ENCODE data around the gene NDST3.

NDST3 gene

GRCh38 chr4:118036336-118036735 lies 2.0 kb downstream of the NDST3 start:
- Mint-ChIP-seq H3K9me3 (no peaks in the 10 kb centered on the region), H3K36me3 (ENCODE audit: low read depth) (no peaks in the 10 kb centered on the region), H3K4me1 (ENCODE audit: low read depth) (peaks cover 11% of the 10 kb centered on the region), H3K27me3 (peaks cover 35% of the 10 kb centered on the region), H3K4me3 (no peak overlapping the region), H3K27ac (no peak overlapping the region)
- DNase-seq = no peak

GRCh38 chr4:118037955-118038354 lies 3.7 kb downstream of the NDST3 start:
- H3K36me3 Mint-ChIP-seq (ENCODE audit: low read depth) = no peaks in the 10 kb centered on the region
- H3K9me3 Mint-ChIP-seq = no peaks in the 10 kb centered on the region
- no peak for DNase-seq
- H3K4me1 Mint-ChIP-seq (ENCODE audit: low read depth) = peaks cover 6% of the 10 kb centered on the region
- H3K4me3 Mint-ChIP-seq = no peak overlapping the region
- peaks cover 18% of the 10 kb centered on the region for H3K27me3 Mint-ChIP-seq
- no peak overlapping the region for H3K27ac Mint-ChIP-seq

- H3K27me3 Mint-ChIP-seq = no peaks in the 10 kb centered on the region
- no peak overlapping the region for H3K4me3 Mint-ChIP-seq
- no peaks in the 10 kb centered on the region for H3K36me3 Mint-ChIP-seq (ENCODE audit: low read depth)
- peaks cover 12% of the 10 kb centered on the region for H3K9me3 Mint-ChIP-seq
- H3K27ac Mint-ChIP-seq = no peak overlapping the region
- no peaks in the 10 kb centered on the region for H3K4me1 Mint-ChIP-seq (ENCODE audit: low read depth)
- no peak for DNase-seq
These were observed 12.0 kb downstream of the NDST3 start for GRCh38 chr4:118046323-118046722.

- Mint-ChIP-seq H3K36me3 (ENCODE audit: low read depth) (no peaks in the 10 kb centered on the region), H3K27me3 (no peaks in the 10 kb centered on the region), H3K27ac (no peak overlapping the region), H3K9me3 (peaks cover 13% of the 10 kb centered on the region), H3K4me3 (no peak overlapping the region), H3K4me1 (ENCODE audit: low read depth) (no peaks in the 10 kb centered on the region)
- no peak for DNase-seq
These were observed 12.8 kb downstream of the NDST3 start for GRCh38 chr4:118047043-118047442.

- DNase-seq = no peak
- H3K27ac Mint-ChIP-seq = no peak overlapping the region
These were observed 24.7 kb downstream of the NDST3 start for GRCh38 chr4:118058955-118059354.

GRCh38 chr4:118059397-118059796 lies 25.1 kb downstream of the NDST3 start:
- DNase-seq = no peak
- no peak overlapping the region for H3K4me3 Mint-ChIP-seq
- H3K9me3 Mint-ChIP-seq = no peaks in the 10 kb centered on the region
- H3K27ac Mint-ChIP-seq = no peak overlapping the region
- no peaks in the 10 kb centered on the region for H3K36me3 Mint-ChIP-seq (ENCODE audit: low read depth)
- no peaks in the 10 kb centered on the region for H3K4me1 Mint-ChIP-seq (ENCODE audit: low read depth)
- H3K27me3 Mint-ChIP-seq = no peaks in the 10 kb centered on the region

More at GRCh38 chr4:118058955-118059354, 24.7 kb downstream of the NDST3 start:
- no peaks in the 10 kb centered on the region for H3K27me3 Mint-ChIP-seq
- H3K4me1 Mint-ChIP-seq (ENCODE audit: low read depth) = no peaks in the 10 kb centered on the region
- H3K9me3 Mint-ChIP-seq = no peaks in the 10 kb centered on the region
- H3K36me3 Mint-ChIP-seq (ENCODE audit: low read depth) = no peaks in the 10 kb centered on the region
- no peak overlapping the region for H3K4me3 Mint-ChIP-seq

- Mint-ChIP-seq H3K4me3 (no peak overlapping the region), H3K4me1 (ENCODE audit: low read depth) (peaks cover 1% of the 10 kb centered on the region), H3K27me3 (no peaks in the 10 kb centered on the region), H3K36me3 (ENCODE audit: low read depth) (no peaks in the 10 kb centered on the region), H3K9me3 (peaks cover 3% of the 10 kb centered on the region), H3K27ac (no peak overlapping the region)
- no peak for DNase-seq
These were observed 42.9 kb downstream of the NDST3 start for GRCh38 chr4:118076958-118077766.

GRCh38 chr4:118077767-118078105 lies 43.5 kb downstream of the NDST3 start:
- no peaks in the 10 kb centered on the region for H3K27me3 Mint-ChIP-seq
- no peak overlapping the region for H3K27ac Mint-ChIP-seq
- H3K4me3 Mint-ChIP-seq = no peak overlapping the region
- H3K4me1 Mint-ChIP-seq (ENCODE audit: low read depth) = peaks cover 1% of the 10 kb centered on the region
- peaks cover 3% of the 10 kb centered on the region for H3K9me3 Mint-ChIP-seq
- H3K36me3 Mint-ChIP-seq (ENCODE audit: low read depth) = no peaks in the 10 kb centered on the region
- no peak for DNase-seq

GRCh38 chr4:118081434-118081833 lies 47.1 kb downstream of the NDST3 start:
- H3K9me3 Mint-ChIP-seq = no peaks in the 10 kb centered on the region
- H3K27ac Mint-ChIP-seq = no peak overlapping the region
- DNase-seq = no peak
- no peak overlapping the region for H3K4me3 Mint-ChIP-seq
- H3K27me3 Mint-ChIP-seq = no peaks in the 10 kb centered on the region
- H3K36me3 Mint-ChIP-seq (ENCODE audit: low read depth) = no peaks in the 10 kb centered on the region
- peaks cover 7% of the 10 kb centered on the region for H3K4me1 Mint-ChIP-seq (ENCODE audit: low read depth)

GRCh38 chr4:118082182-118082581 lies 47.9 kb downstream of the NDST3 start:
- Mint-ChIP-seq H3K36me3 (ENCODE audit: low read depth) (no peaks in the 10 kb centered on the region), H3K9me3 (no peaks in the 10 kb centered on the region), H3K27ac (no peak overlapping the region), H3K4me3 (no peak overlapping the region), H3K27me3 (no peaks in the 10 kb centered on the region), H3K4me1 (ENCODE audit: low read depth) (peaks cover 9% of the 10 kb centered on the region)
- DNase-seq = no peak

- no peaks in the 10 kb centered on the region for H3K36me3 Mint-ChIP-seq (ENCODE audit: low read depth)
- no peaks in the 10 kb centered on the region for H3K9me3 Mint-ChIP-seq
- no peak for DNase-seq
- H3K4me1 Mint-ChIP-seq (ENCODE audit: low read depth) = peaks cover 12% of the 10 kb centered on the region
- no peaks in the 10 kb centered on the region for H3K27me3 Mint-ChIP-seq
- no peak overlapping the region for H3K27ac Mint-ChIP-seq
- H3K4me3 Mint-ChIP-seq = no peak overlapping the region
These were observed 51.4 kb downstream of the NDST3 start for GRCh38 chr4:118085700-118086099.

GRCh38 chr4:118086344-118086743 lies 52.1 kb downstream of the NDST3 start:
- Mint-ChIP-seq H3K9me3 (no peaks in the 10 kb centered on the region), H3K27ac (no peak overlapping the region), H3K27me3 (no peaks in the 10 kb centered on the region), H3K4me1 (ENCODE audit: low read depth) (peaks cover 12% of the 10 kb centered on the region), H3K4me3 (no peak overlapping the region), H3K36me3 (ENCODE audit: low read depth) (no peaks in the 10 kb centered on the region)
- no peak for DNase-seq

GRCh38 chr4:118087366-118087765 lies 53.1 kb downstream of the NDST3 start:
- no peaks in the 10 kb centered on the region for H3K27me3 Mint-ChIP-seq
- no peak overlapping the region for H3K4me3 Mint-ChIP-seq
- DNase-seq = no peak
- no peak overlapping the region for H3K27ac Mint-ChIP-seq
- H3K4me1 Mint-ChIP-seq (ENCODE audit: low read depth) = peaks cover 12% of the 10 kb centered on the region
- no peaks in the 10 kb centered on the region for H3K9me3 Mint-ChIP-seq
- no peaks in the 10 kb centered on the region for H3K36me3 Mint-ChIP-seq (ENCODE audit: low read depth)

- Mint-ChIP-seq H3K4me3 (no peak overlapping the region), H3K9me3 (no peaks in the 10 kb centered on the region)
These were observed 64.8 kb downstream of the NDST3 start for GRCh38 chr4:118099106-118099505.

GRCh38 chr4:118102195-118102594 lies 67.9 kb downstream of the NDST3 start:
- no peak for DNase-seq
- Mint-ChIP-seq H3K9me3 (no peaks in the 10 kb centered on the region), H3K27me3 (no peaks in the 10 kb centered on the region), H3K36me3 (ENCODE audit: low read depth) (no peaks in the 10 kb centered on the region), H3K4me1 (ENCODE audit: low read depth) (no peaks in the 10 kb centered on the region), H3K4me3 (no peak overlapping the region), H3K27ac (no peak overlapping the region)

More at GRCh38 chr4:118099106-118099505, 64.8 kb downstream of the NDST3 start:
- DNase-seq = no peak
- no peaks in the 10 kb centered on the region for H3K27me3 Mint-ChIP-seq
- H3K4me1 Mint-ChIP-seq (ENCODE audit: low read depth) = no peaks in the 10 kb centered on the region
- H3K27ac Mint-ChIP-seq = no peak overlapping the region
- no peaks in the 10 kb centered on the region for H3K36me3 Mint-ChIP-seq (ENCODE audit: low read depth)

Measured in activated T-cell treated with anti-CD3 and anti-CD28 coated beads, Interleukin-2, amount 50 U/mL, for 24 hours (primary cell).